HCT116 (cell line): ENCODE data around the gene OR13C3. TPM values are rescaled to one million over a fixed set of nuclear protein-coding genes. Genes with fewer than 3 reads are reported as not detected.

Experiments used
- ATAC-seq: fragments of 200-7000 bp; cut with Tn5 transposase; 2 replicates; pipeline ENCODE4 v1.9.1; 2020; ENCODE audit warnings: mild to moderate bottlenecking, moderate library complexity
- BruUV-seq: library from RNA; stranded (reverse); fragments of 400-500 nt; replicated peaks from 2 replicates; lab custom pipeline; 2021; lab: Mats Ljungman, UMichigan
- CTCF ChIA-PET: fragments of 300-600 bp; sonication (Branson Sonifier 250); formaldehyde crosslinking; loops from one replicate; lab custom pipeline; 2021; ENCODE audit warnings: antibody characterized with exemption; lab: Charles Lee
- POLR2A ChIA-PET: fragments of 300-600, 350-600 bp; sonication (Branson Sonifier 250); formaldehyde crosslinking; loops from one replicate; lab custom pipeline; 2021; ENCODE audit warnings: antibody characterized with exemption; lab: Charles Lee
- RAD21 ChIA-PET, 2 experiments: fragments of 300-600 bp; sonication (Branson Sonifier 250); formaldehyde crosslinking; loops; one replicate each; lab custom pipeline; 2023; ENCODE audit warnings: low total read pairs in 2 of 2; ENCODE audit not compliant: uncharacterized antibody in 2 of 2, unreplicated experiment in 2 of 2, low non-redundant PET in 1 of 2; lab: Charles Lee
- DNase-seq: peaks from one replicate; pipeline ENCODE4 v3.0.0-alpha.2; 2010; ENCODE audit warnings: low read depth, low spot score
- H2AFZ ChIP-seq: fragments of 200-600 bp; shearing (Covaris generic), sonication (generic); 2 replicates; pipeline ENCODE4 v1.6.1; 2017; ENCODE audit warnings: low read depth, mixed run types, mixed read lengths, antibody characterized with exemption, low read length; ENCODE audit not compliant: poor library complexity, severe bottlenecking
- H3K27ac ChIP-seq: 2 replicates; pipeline ENCODE4 v1.5.1; 2012; ENCODE audit warnings: low read depth, low read length
- H3K27me3 ChIP-seq: fragments of 200-600 bp; sonication (generic); 2 replicates; pipeline ENCODE4 v1.6.1; 2016; ENCODE audit warnings: mixed run types, low read length, mixed read lengths; ENCODE audit not compliant: insufficient read depth
- H3K36me3 ChIP-seq, 2 experiments: fragments of 200-500 bp in 1 of 2; fragments of 200-600 bp in 1 of 2; sonication (Bioruptor generic) in 1 of 2; sonication (generic) in 1 of 2; 2 replicates each; pipeline versions ENCODE4 v1.5.1 to v1.6.1; 2014 to 2016; ENCODE audit warnings: low read length in 2 of 2, inconsistent platforms in 1 of 2, mixed read lengths in 1 of 2, mixed run types in 1 of 2; ENCODE audit not compliant: insufficient read depth in 2 of 2, control insufficient read depth in 1 of 2
- H3K4me1 ChIP-seq, 2 experiments: fragments of 200-600 bp in 1 of 2; sonication (generic) in 1 of 2; 2 replicates each; pipeline versions ENCODE4 v1.5.1 to v1.6.1; 2012 to 2017; ENCODE audit warnings: low read length in 2 of 2, inconsistent platforms in 1 of 2, mild to moderate bottlenecking in 1 of 2, mixed read lengths in 1 of 2, mixed run types in 1 of 2, moderate library complexity in 1 of 2; ENCODE audit not compliant: insufficient read depth in 2 of 2, control insufficient read depth in 1 of 2
- H3K4me2 ChIP-seq: fragments of 200-600 bp; sonication (generic); 2 replicates; pipeline ENCODE4 v1.6.1; 2017; ENCODE audit warnings: mixed run types, low read length, mixed read lengths
- H3K4me3 ChIP-seq, 2 experiments: fragments of 200-600 bp in 1 of 2; sonication (generic) in 1 of 2; replicated peaks in 1 of 2; 2 replicates each; pipeline ENCODE4 v1.5.1; 2011 to 2016; ENCODE audit warnings: low read length in 2 of 2, control low read depth in 1 of 2, low read depth in 1 of 2, mild to moderate bottlenecking in 1 of 2, mixed read lengths in 1 of 2, mixed run types in 1 of 2
- H3K79me2 ChIP-seq: fragments of 200-600 bp; sonication (generic); 2 replicates; pipeline ENCODE4 v1.6.1; 2017; ENCODE audit warnings: mild to moderate bottlenecking, mixed run types, low read length, moderate library complexity, mixed read lengths; ENCODE audit not compliant: insufficient read depth
- H3K9ac ChIP-seq: fragments of 200-600 bp; sonication (generic); 2 replicates; pipeline ENCODE4 v1.6.1; 2016; ENCODE audit warnings: low read length, mixed read lengths
- H3K9me2 ChIP-seq: fragments of 200-600 bp; sonication (generic), shearing (Covaris generic); 2 replicates; pipeline ENCODE4 v1.6.1; 2017; ENCODE audit warnings: mixed run types, mild to moderate bottlenecking, moderate library complexity; ENCODE audit not compliant: insufficient read depth
- H3K9me3 ChIP-seq, 2 experiments: fragments of 200-500 bp in 1 of 2; fragments of 200-600 bp in 1 of 2; sonication (Bioruptor generic) in 1 of 2; sonication (generic) in 1 of 2; 2 replicates each; pipeline ENCODE4 v1.6.1; 2014 to 2017; ENCODE audit warnings: low read length in 2 of 2, mixed read lengths in 2 of 2, inconsistent platforms in 1 of 2, low read depth in 1 of 2, mild to moderate bottlenecking in 1 of 2, mixed run types in 1 of 2, moderate library complexity in 1 of 2; ENCODE audit not compliant: control insufficient read depth in 1 of 2, insufficient read depth in 1 of 2
- H4K20me1 ChIP-seq: fragments of 200-600 bp; sonication (generic), shearing (Covaris generic); 2 replicates; pipeline ENCODE4 v1.6.1; 2017; ENCODE audit warnings: mixed run types, mild to moderate bottlenecking, moderate library complexity; ENCODE audit not compliant: insufficient read depth
- CBX3 ChIP-seq: IDR thresholded peaks from 2 replicates; pipeline ENCODE4 v1.6.1; 2012; ENCODE audit warnings: low read depth
- CEBPB ChIP-seq: IDR thresholded peaks from 2 replicates; pipeline ENCODE4 v1.6.1; 2012; ENCODE audit warnings: low read depth
- EGR1 ChIP-seq: IDR thresholded peaks from 2 replicates; pipeline ENCODE4 v1.6.1; 2012; ENCODE audit warnings: low read depth
- ELF1 ChIP-seq: IDR thresholded peaks from 2 replicates; pipeline ENCODE4 v1.6.1; 2012; ENCODE audit warnings: low read depth, borderline replicate concordance
- EZH2phosphoT487 ChIP-seq: fragments of 200-600 bp; IDR thresholded peaks from 2 replicates; pipeline ENCODE4 v1.6.1; 2018; ENCODE audit warnings: antibody characterized with exemption, borderline replicate concordance
- FOSL1 ChIP-seq: IDR thresholded peaks from 2 replicates; pipeline ENCODE4 v1.6.1; 2012; ENCODE audit warnings: low read depth
- JUND ChIP-seq: IDR thresholded peaks from 2 replicates; pipeline ENCODE4 v1.6.1; 2012
- POLR2AphosphoS5 ChIP-seq: IDR thresholded peaks from 2 replicates; pipeline ENCODE4 v1.6.1; 2011; ENCODE audit warnings: mild to moderate bottlenecking, low read depth, low read length, moderate library complexity
- RAD21 ChIP-seq: IDR thresholded peaks from 2 replicates; pipeline ENCODE4 v1.6.1; 2012; ENCODE audit warnings: low read depth, mild to moderate bottlenecking
- SP1 ChIP-seq: IDR thresholded peaks from 2 replicates; pipeline ENCODE4 v1.6.1; 2012; ENCODE audit warnings: low read depth
- SRF ChIP-seq: IDR thresholded peaks from 2 replicates; pipeline ENCODE4 v1.6.1; 2012; ENCODE audit warnings: low read depth
- YY1 ChIP-seq: IDR thresholded peaks from 2 replicates; pipeline ENCODE4 v1.6.1; 2011; ENCODE audit warnings: low read length, low read depth, moderate library complexity, mild to moderate bottlenecking; ENCODE audit not compliant: insufficient replicate concordance; ENCODE audit errors: extremely low read depth
- ZFX ChIP-seq: fragments of 450-650 bp; IDR thresholded peaks from 2 replicates; pipeline ENCODE4 v1.6.1; 2017
- ZNF274 ChIP-seq: fragments of 200-500 bp; sonication (Bioruptor generic); IDR thresholded peaks from 2 replicates; pipeline ENCODE4 v1.6.1; 2014; ENCODE audit warnings: mild to moderate bottlenecking, low read depth, low read length, inconsistent platforms
- intact Hi-C: fragments of 100-400 bp; cut with micrococcal nuclease; formaldehyde crosslinking; loops from 2 replicates; pipeline ENCODE4 v1.10.0; 2022
- total RNA-seq: library from RNA; stranded (reverse); gene quantifications from one replicate; pipeline ENCODE4 v1.2.1, GENCODE V29; 2021; ENCODE audit not compliant: unreplicated experiment
- TF ChIP-seq, protein P1 (sequence below): IDR thresholded peaks from 2 replicates; pipeline ENCODE4 v1.6.1; 2012
- TF ChIP-seq, protein P2 (sequence below): IDR thresholded peaks from 2 replicates; pipeline ENCODE4 v1.6.1; 2012

OR13C3 gene
- total RNA-seq, 1 experiment from 2014 or later: not detected

DNA sequence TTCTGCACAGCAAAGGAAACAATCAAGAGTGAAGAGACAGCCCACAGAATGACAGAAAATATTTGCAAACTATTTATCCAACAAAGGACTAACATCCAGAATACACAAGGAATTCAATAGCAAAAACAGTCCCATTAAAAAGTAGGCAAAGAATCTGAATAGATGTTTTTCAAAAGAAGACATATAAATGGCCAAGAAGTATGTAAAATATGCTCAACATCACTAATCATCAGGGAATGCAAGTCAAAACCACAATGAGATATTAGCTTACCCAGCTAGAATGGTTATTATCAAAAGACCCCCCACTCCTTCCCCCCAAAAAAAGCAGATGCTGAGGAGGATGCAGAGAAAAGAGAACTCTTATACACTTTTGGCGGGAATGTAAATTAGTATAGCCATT is 18.9 kb upstream of the OR13C3 start:
- no peak for DNase-seq
- Histone ChIP-seq H3K9ac (no peak overlapping the region), H3K27me3 (no peaks in the 10 kb centered on the region), H3K36me3 (no peaks in the 10 kb centered on the region), H3K4me2 (no peak overlapping the region), H3K79me2 (no peaks in the 10 kb centered on the region), H3K9me2 (no peaks in the 10 kb centered on the region), H3K4me1 (no peaks in the 10 kb centered on the region), H3K4me3 (no peak overlapping the region), H2AFZ (no peak overlapping the region), H4K20me1 (no peaks in the 10 kb centered on the region), H3K9me3 (no peaks in the 10 kb centered on the region), H3K27ac (no peak overlapping the region)
- no peak for ATAC-seq
- no TSS peak for BruUV-seq
- RAD21 ChIA-PET: no interaction called here
- POLR2A ChIA-PET: no interaction called here
- TF ChIP-seq JUND (no peak), CEBPB (no peak), POLR2AphosphoS5 (no peak), YY1 (no peak), EGR1 (no peak), FOSL1 (no peak), EZH2phosphoT487 (no peak), ZFX (no peak), ZNF274 (no peak), CBX3 (no peak), SP1 (no peak), RAD21 (no peak), ELF1 (no peak), SRF (no peak)
- TF ChIP-seq, protein P1, sequence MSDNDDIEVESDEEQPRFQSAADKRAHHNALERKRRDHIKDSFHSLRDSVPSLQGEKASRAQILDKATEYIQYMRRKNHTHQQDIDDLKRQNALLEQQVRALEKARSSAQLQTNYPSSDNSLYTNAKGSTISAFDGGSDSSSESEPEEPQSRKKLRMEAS: no peak
- TF ChIP-seq, protein P2, sequence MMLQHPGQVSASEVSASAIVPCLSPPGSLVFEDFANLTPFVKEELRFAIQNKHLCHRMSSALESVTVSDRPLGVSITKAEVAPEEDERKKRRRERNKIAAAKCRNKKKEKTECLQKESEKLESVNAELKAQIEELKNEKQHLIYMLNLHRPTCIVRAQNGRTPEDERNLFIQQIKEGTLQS: no peak
- intact Hi-C loops: no loop called here
- CTCF ChIA-PET: no interaction called here
